OCI-LY3 (cell line): ENCODE results near the gene AFDN.
"Not testable (repeated sequence)": the region's sequence is repeated elsewhere in the genome, so short reads cannot be mapped to it uniquely, and the experiment has no call there.

ENCODE experiments used
- CTCF ChIP-seq: fragments of 200-600, 300-600 bp; sonication (generic); IDR thresholded peaks from 2 replicates; pipeline ENCODE4 v1.5.1; 2014; ENCODE audit warnings: antibody characterized with exemption, low read length, low read depth
- EZH2phosphoT487 ChIP-seq: fragments of 200-600 bp; shearing (Covaris generic); IDR thresholded peaks from 2 replicates; pipeline ENCODE4 v1.6.1; 2018; ENCODE audit warnings: antibody characterized with exemption, mixed run types, low read depth

GRCh38 chr6:167976116-167976657 is 149.5 kb downstream of the AFDN start:
- TF ChIP-seq CTCF, EZH2phosphoT487: not testable (repeated sequence)
